PC-3 (cell line): ENCODE data around the gene FAM168B. TPM values are rescaled to one million over a fixed set of nuclear protein-coding genes. Genes with fewer than 3 reads are reported as not detected.

Experiments
- ATAC-seq: fragments of 200-7000 bp; cut with Tn5 transposase; 2 replicates; pipeline ENCODE4 v1.9.1; 2020; ENCODE audit warnings: mild to moderate bottlenecking, moderate library complexity
- BruUV-seq: library from RNA; stranded (reverse); fragments of 400-500 nt; replicated peaks from 2 replicates; lab custom pipeline; 2021; lab: Mats Ljungman, UMichigan
- CTCF ChIA-PET: fragments of 300-600 bp; sonication (Branson Sonifier 250); formaldehyde crosslinking; loops from one replicate; lab custom pipeline; 2022; ENCODE audit warnings: antibody characterized with exemption; lab: Charles Lee
- POLR2A ChIA-PET: fragments of 300-600 bp; sonication (Branson Sonifier 250); formaldehyde crosslinking; loops from one replicate; lab custom pipeline; 2022; ENCODE audit warnings: antibody characterized with exemption; ENCODE audit not compliant: unreplicated experiment; lab: Charles Lee
- DNase-seq: peaks from one replicate; pipeline ENCODE4 v3.0.0-alpha.2; 2015
- H2AFZ ChIP-seq: fragments of 300-600 bp; sonication (generic); 2 replicates; pipeline ENCODE4 v1.6.0; 2016; ENCODE audit warnings: antibody characterized with exemption, low read length
- H3F3A ChIP-seq: fragments of 300-600 bp; sonication (generic); one replicate; pipeline ENCODE4 v1.6.0; 2017; ENCODE audit warnings: antibody characterized with exemption, low read length, control low read depth, mild to moderate bottlenecking; ENCODE audit not compliant: unreplicated experiment
- H3K27ac ChIP-seq: fragments of 300-600 bp; sonication (generic); 2 replicates; pipeline ENCODE4 v1.5.1; 2016; ENCODE audit warnings: mild to moderate bottlenecking, low read length
- H3K27me3 ChIP-seq: fragments of 300-600 bp; sonication (generic); 2 replicates; pipeline ENCODE4 v1.6.1; 2016; ENCODE audit warnings: low read length, mixed read lengths
- H3K36me3 ChIP-seq: fragments of 300-600 bp; sonication (generic); 2 replicates; pipeline ENCODE4 v1.6.1; 2016; ENCODE audit warnings: low read depth, mixed run types, low read length, mixed read lengths
- H3K4me1 ChIP-seq: fragments of 300-600 bp; sonication (generic); 2 replicates; pipeline ENCODE4 v1.5.1; 2016; ENCODE audit warnings: low read length; ENCODE audit not compliant: insufficient read depth
- H3K4me2 ChIP-seq: fragments of 300-600 bp; sonication (generic); 2 replicates; pipeline ENCODE4 v1.6.0; 2016; ENCODE audit warnings: low read length
- H3K4me3 ChIP-seq: fragments of 300-600 bp; sonication (generic); 2 replicates; pipeline ENCODE4 v1.5.1; 2016; ENCODE audit warnings: mild to moderate bottlenecking, low read length, mixed read lengths
- H3K79me2 ChIP-seq: fragments of 300-600 bp; sonication (generic); 2 replicates; pipeline ENCODE4 v1.6.1; 2017; ENCODE audit warnings: low read length, mixed read lengths
- H3K9ac ChIP-seq: fragments of 300-600 bp; sonication (generic); 2 replicates; pipeline ENCODE4 v1.6.0; 2016; ENCODE audit warnings: mild to moderate bottlenecking, low read length
- H3K9me2 ChIP-seq: fragments of 300-600 bp; sonication (generic); replicated peaks from 2 replicates; pipeline ENCODE4 v1.6.1; 2016; ENCODE audit warnings: mixed run types, low read length, mixed read lengths
- H3K9me3 ChIP-seq: fragments of 300-600 bp; sonication (generic); 2 replicates; pipeline ENCODE4 v1.6.1; 2016; ENCODE audit warnings: low read length, mixed read lengths
- H4K20me1 ChIP-seq: fragments of 300-600 bp; sonication (generic); 2 replicates; pipeline ENCODE4 v1.6.1; 2016; ENCODE audit warnings: low read length, mixed read lengths
- EZH2 ChIP-seq: fragments of 300-600 bp; sonication (generic); IDR thresholded peaks from one replicate; pipeline ENCODE4 v1.6.1; 2017; ENCODE audit warnings: antibody characterized with exemption, mild to moderate bottlenecking, low read length; ENCODE audit not compliant: unreplicated experiment
- EZH2phosphoT487 ChIP-seq: fragments of 300-600 bp; sonication (generic); IDR thresholded peaks from 2 replicates; pipeline ENCODE4 v1.6.1; 2018; ENCODE audit warnings: mild to moderate bottlenecking, antibody characterized with exemption, low read length, borderline replicate concordance
- intact Hi-C: fragments of 100-400 bp; cut with micrococcal nuclease; formaldehyde crosslinking; loops from 2 replicates; pipeline ENCODE4 v1.9.0; 2023
- total RNA-seq: library from RNA; depleted of rRNA; stranded (reverse); fragments of >200 nt; gene quantifications from 2 replicates; pipeline ENCODE4 v1.2.3, GENCODE V29; 2014
- TF ChIP-seq, protein P1 (sequence below): fragments of 300-600 bp; sonication (generic); conservative IDR thresholded peaks from 2 replicates; pipeline ENCODE4 v1.5.1; 2017; ENCODE audit warnings: antibody characterized with exemption, low read depth, mild to moderate bottlenecking, low read length

Gene FAM168B
- total RNA-seq, 1 experiment from 2014 or later: 91.7 TPM

DNA sequence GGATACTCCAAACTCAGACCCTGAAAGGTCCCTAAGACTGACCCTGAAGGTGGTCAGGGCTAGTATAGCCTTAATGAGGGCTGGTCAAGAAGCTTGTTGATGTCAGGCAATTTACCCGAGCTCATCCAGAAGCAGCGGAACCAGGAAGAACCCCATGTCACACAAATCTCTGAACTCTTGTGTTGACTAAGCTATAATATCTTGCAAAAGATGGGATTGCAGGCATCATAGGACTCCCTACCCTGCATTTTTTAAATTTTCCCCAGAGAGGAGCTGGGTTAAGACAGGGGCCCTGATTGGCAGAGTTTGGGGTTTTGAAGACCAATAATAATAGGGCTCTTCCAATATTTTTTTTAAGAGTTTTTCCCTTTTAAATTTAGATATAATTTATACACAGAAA is 9.9 kb upstream of the FAM168B start:
- H2AFZ ChIP-seq: no peak overlapping the region
- H3K4me1 ChIP-seq: peaks cover 20% of the 10 kb centered on the region
- DNase-seq (no peak), ATAC-seq (no peak)
- H4K20me1 ChIP-seq: peaks cover 23% of the 10 kb centered on the region
- ChIA-PET CTCF (no interaction called here), POLR2A (no interaction called here)
- intact Hi-C loops: no loop called here
- H3K9me2 ChIP-seq: no peaks in the 10 kb centered on the region
- TF ChIP-seq EZH2 (no peak), EZH2phosphoT487 (no peak)
- TF ChIP-seq, protein P1, sequence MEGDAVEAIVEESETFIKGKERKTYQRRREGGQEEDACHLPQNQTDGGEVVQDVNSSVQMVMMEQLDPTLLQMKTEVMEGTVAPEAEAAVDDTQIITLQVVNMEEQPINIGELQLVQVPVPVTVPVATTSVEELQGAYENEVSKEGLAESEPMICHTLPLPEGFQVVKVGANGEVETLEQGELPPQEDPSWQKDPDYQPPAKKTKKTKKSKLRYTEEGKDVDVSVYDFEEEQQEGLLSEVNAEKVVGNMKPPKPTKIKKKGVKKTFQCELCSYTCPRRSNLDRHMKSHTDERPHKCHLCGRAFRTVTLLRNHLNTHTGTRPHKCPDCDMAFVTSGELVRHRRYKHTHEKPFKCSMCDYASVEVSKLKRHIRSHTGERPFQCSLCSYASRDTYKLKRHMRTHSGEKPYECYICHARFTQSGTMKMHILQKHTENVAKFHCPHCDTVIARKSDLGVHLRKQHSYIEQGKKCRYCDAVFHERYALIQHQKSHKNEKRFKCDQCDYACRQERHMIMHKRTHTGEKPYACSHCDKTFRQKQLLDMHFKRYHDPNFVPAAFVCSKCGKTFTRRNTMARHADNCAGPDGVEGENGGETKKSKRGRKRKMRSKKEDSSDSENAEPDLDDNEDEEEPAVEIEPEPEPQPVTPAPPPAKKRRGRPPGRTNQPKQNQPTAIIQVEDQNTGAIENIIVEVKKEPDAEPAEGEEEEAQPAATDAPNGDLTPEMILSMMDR: no peak
- H3K36me3 ChIP-seq: peaks cover 1% of the 10 kb centered on the region; the same call in 1 of the 2 replicates
- H3K9me3 ChIP-seq: no peaks in the 10 kb centered on the region
- no peaks in the 10 kb centered on the region for H3F3A ChIP-seq
- no peak overlapping the region for H3K27ac ChIP-seq
- BruUV-seq: no TSS peak
- no peak overlapping the region for H3K4me3 ChIP-seq
- H3K27me3 ChIP-seq: no peaks in the 10 kb centered on the region
- H3K79me2 ChIP-seq: peaks cover 31% of the 10 kb centered on the region
- no peak overlapping the region for H3K4me2 ChIP-seq
- no peak overlapping the region for H3K9ac ChIP-seq

DNA sequence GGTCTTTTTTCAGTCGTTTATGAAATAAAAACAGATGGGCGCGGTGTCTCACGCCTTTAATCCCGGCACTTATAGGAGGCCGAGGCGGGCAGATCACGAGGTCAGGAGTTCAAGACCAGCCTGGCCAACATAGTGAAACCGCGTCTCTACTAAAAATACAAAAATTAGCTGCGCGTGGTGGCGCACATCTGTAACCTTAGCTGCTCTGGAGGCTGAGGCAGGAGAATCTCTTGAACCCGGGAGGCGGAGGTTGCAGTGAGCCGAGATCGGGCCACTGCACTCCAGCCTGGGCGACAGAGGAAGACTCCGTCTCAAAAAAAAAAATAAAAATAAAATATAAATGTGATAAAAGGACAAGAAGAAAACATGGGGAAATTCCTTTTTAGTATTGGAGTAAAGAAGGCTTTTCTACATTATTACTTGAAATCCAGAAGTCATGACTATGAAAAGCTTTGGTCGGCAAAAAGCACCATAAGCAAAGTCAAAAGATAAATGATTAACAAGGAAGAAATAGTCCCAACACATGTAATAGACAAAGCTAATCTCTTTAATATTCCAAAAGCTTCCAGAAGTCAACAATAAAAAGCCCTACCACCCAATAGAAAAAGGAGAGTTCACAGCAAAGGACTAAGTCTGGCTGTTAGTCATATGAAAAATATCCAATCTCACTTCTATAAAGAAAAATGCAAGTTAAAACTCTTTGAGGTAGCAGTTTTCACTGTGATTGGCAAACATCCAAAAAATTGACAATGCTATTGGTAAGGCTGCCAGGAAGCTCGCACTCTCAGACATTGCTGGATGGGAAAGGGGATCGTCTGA is 1.4 kb upstream of the FAM168B start:
- no peak overlapping the region for H3K27ac ChIP-seq
- no peaks in the 10 kb centered on the region for H3K9me2 ChIP-seq
- TF ChIP-seq, protein P1: no peak
- TF ChIP-seq EZH2phosphoT487 (no peak), EZH2 (no peak)
- H3K9ac ChIP-seq: no peak overlapping the region
- no peaks in the 10 kb centered on the region for H3K27me3 ChIP-seq
- H3F3A ChIP-seq: no peaks in the 10 kb centered on the region
- DNase-seq (peak; percentile 34), ATAC-seq (no peak)
- peaks cover 32% of the 10 kb centered on the region for H3K79me2 ChIP-seq
- H3K36me3 ChIP-seq: no peaks in the 10 kb centered on the region
- intact Hi-C loops: no loop called here
- H3K4me1 ChIP-seq: 0 out of 2 replicates have a peak, but pooled peaks cover 4% of the 10 kb centered on the region
- BruUV-seq: no TSS peak
- ChIA-PET CTCF (no interaction called here), POLR2A (no interaction called here)
- no peak overlapping the region for H3K4me3 ChIP-seq
- no peaks in the 10 kb centered on the region for H3K9me3 ChIP-seq
- peaks cover 10% of the 10 kb centered on the region; the same call in 1 of the 2 replicates for H4K20me1 ChIP-seq
- no peak overlapping the region for H2AFZ ChIP-seq
- H3K4me2 ChIP-seq: peak overlapping the region; percentile 92; the same call in 1 of the 2 replicates
